SK-N-SH (cell line): ENCODE data around the gene MYO1D.

Experiments used
- CTCF ChIP-seq: fragments of 200-600 bp; sonication (generic); IDR thresholded peaks from 2 replicates; pipeline ENCODE4 v1.6.1; 2017; ENCODE audit warnings: antibody characterized with exemption, mild to moderate bottlenecking, moderate library complexity
- EP300 ChIP-seq, 2 experiments: IDR thresholded peaks; 2 replicates each; pipeline versions ENCODE4 v1.4.0 to v1.6.1; 2012; ENCODE audit warnings: borderline replicate concordance in 1 of 2, low read depth in 1 of 2, low read length in 1 of 2
- GATA2 ChIP-seq: sonication (generic); formaldehyde crosslinking; IDR thresholded peaks from 2 replicates; pipeline ENCODE4 v1.5.0; 2020; ENCODE audit warnings: mild to moderate bottlenecking, missing genetic modification reagents
- POLR2AphosphoS5 ChIP-seq: IDR thresholded peaks from 2 replicates; pipeline ENCODE4 v1.6.1; 2012; ENCODE audit warnings: low read depth, low read length
- TAF1 ChIP-seq: IDR thresholded peaks from 2 replicates; pipeline ENCODE4 v1.6.1; 2012; ENCODE audit warnings: low read depth, mild to moderate bottlenecking, low read length, moderate library complexity, borderline replicate concordance
- TEAD4 ChIP-seq: IDR thresholded peaks from 2 replicates; pipeline ENCODE4 v1.4.0; 2012; ENCODE audit warnings: mild to moderate bottlenecking, borderline replicate concordance; ENCODE audit not compliant: insufficient read depth
- USF2 ChIP-seq: fragments of 150-350 bp; IDR thresholded peaks from 2 replicates; pipeline ENCODE4 v1.6.1; 2017; ENCODE audit warnings: antibody characterized with exemption, low read length, low read depth, borderline replicate concordance
- YY1 ChIP-seq: IDR thresholded peaks from 2 replicates; pipeline ENCODE4 v1.4.0; 2012; ENCODE audit warnings: low read depth, mild to moderate bottlenecking

GRCh38 chr17:32801193-32801592, 75.7 kb downstream of the MYO1D start:
- TF ChIP-seq CTCF (no peak), EP300 (IDR thresholded peaks at IDR 0.05; ENCODE audit: borderline replicate concordance in 1 of 2, low read depth in 1 of 2, low read length in 1 of 2) (no peak), USF2 (no peak), TAF1 (no peak), POLR2AphosphoS5 (no peak), TEAD4 (no peak), GATA2 (CRISPR knock-in tag) (no peak), YY1 (no peak)
